HCT116 (cell line): Measurements from ENCODE around the gene ARRDC1. TPM values are rescaled to one million over a fixed set of nuclear protein-coding genes. Genes with fewer than 3 reads are reported as not detected.

Source experiments
- ATAC-seq: fragments of 200-7000 bp; cut with Tn5 transposase; 2 replicates; pipeline ENCODE4 v1.9.1; 2020; ENCODE audit warnings: mild to moderate bottlenecking, moderate library complexity
- BruUV-seq: library from RNA; stranded (reverse); fragments of 400-500 nt; replicated peaks from 2 replicates; lab custom pipeline; 2021; lab: Mats Ljungman, UMichigan
- CTCF ChIA-PET: fragments of 300-600 bp; sonication (Branson Sonifier 250); formaldehyde crosslinking; loops from one replicate; lab custom pipeline; 2021; ENCODE audit warnings: antibody characterized with exemption; lab: Charles Lee
- POLR2A ChIA-PET: fragments of 300-600, 350-600 bp; sonication (Branson Sonifier 250); formaldehyde crosslinking; loops from one replicate; lab custom pipeline; 2021; ENCODE audit warnings: antibody characterized with exemption; lab: Charles Lee
- RAD21 ChIA-PET, 2 experiments: fragments of 300-600 bp; sonication (Branson Sonifier 250); formaldehyde crosslinking; loops; one replicate each; lab custom pipeline; 2023; ENCODE audit warnings: low total read pairs in 2 of 2; ENCODE audit not compliant: uncharacterized antibody in 2 of 2, unreplicated experiment in 2 of 2, low non-redundant PET in 1 of 2; lab: Charles Lee
- DNase-seq: peaks from one replicate; pipeline ENCODE4 v3.0.0-alpha.2; 2010; ENCODE audit warnings: low read depth, low spot score
- H2AFZ ChIP-seq: fragments of 200-600 bp; shearing (Covaris generic), sonication (generic); 2 replicates; pipeline ENCODE4 v1.6.1; 2017; ENCODE audit warnings: low read depth, mixed run types, mixed read lengths, antibody characterized with exemption, low read length; ENCODE audit not compliant: poor library complexity, severe bottlenecking
- H3K27ac ChIP-seq: 2 replicates; pipeline ENCODE4 v1.5.1; 2012; ENCODE audit warnings: low read depth, low read length
- H3K27me3 ChIP-seq: fragments of 200-600 bp; sonication (generic); 2 replicates; pipeline ENCODE4 v1.6.1; 2016; ENCODE audit warnings: mixed run types, low read length, mixed read lengths; ENCODE audit not compliant: insufficient read depth
- H3K36me3 ChIP-seq, 2 experiments: fragments of 200-500 bp in 1 of 2; fragments of 200-600 bp in 1 of 2; sonication (Bioruptor generic) in 1 of 2; sonication (generic) in 1 of 2; 2 replicates each; pipeline versions ENCODE4 v1.5.1 to v1.6.1; 2014 to 2016; ENCODE audit warnings: low read length in 2 of 2, inconsistent platforms in 1 of 2, mixed read lengths in 1 of 2, mixed run types in 1 of 2; ENCODE audit not compliant: insufficient read depth in 2 of 2, control insufficient read depth in 1 of 2
- H3K4me1 ChIP-seq, 2 experiments: fragments of 200-600 bp in 1 of 2; sonication (generic) in 1 of 2; 2 replicates each; pipeline versions ENCODE4 v1.5.1 to v1.6.1; 2012 to 2017; ENCODE audit warnings: low read length in 2 of 2, inconsistent platforms in 1 of 2, mild to moderate bottlenecking in 1 of 2, mixed read lengths in 1 of 2, mixed run types in 1 of 2, moderate library complexity in 1 of 2; ENCODE audit not compliant: insufficient read depth in 2 of 2, control insufficient read depth in 1 of 2
- H3K4me2 ChIP-seq: fragments of 200-600 bp; sonication (generic); 2 replicates; pipeline ENCODE4 v1.6.1; 2017; ENCODE audit warnings: mixed run types, low read length, mixed read lengths
- H3K4me3 ChIP-seq, 2 experiments: fragments of 200-600 bp in 1 of 2; sonication (generic) in 1 of 2; replicated peaks in 1 of 2; 2 replicates each; pipeline ENCODE4 v1.5.1; 2011 to 2016; ENCODE audit warnings: low read length in 2 of 2, control low read depth in 1 of 2, low read depth in 1 of 2, mild to moderate bottlenecking in 1 of 2, mixed read lengths in 1 of 2, mixed run types in 1 of 2
- H3K79me2 ChIP-seq: fragments of 200-600 bp; sonication (generic); 2 replicates; pipeline ENCODE4 v1.6.1; 2017; ENCODE audit warnings: mild to moderate bottlenecking, mixed run types, low read length, moderate library complexity, mixed read lengths; ENCODE audit not compliant: insufficient read depth
- H3K9ac ChIP-seq: fragments of 200-600 bp; sonication (generic); 2 replicates; pipeline ENCODE4 v1.6.1; 2016; ENCODE audit warnings: low read length, mixed read lengths
- H3K9me2 ChIP-seq: fragments of 200-600 bp; sonication (generic), shearing (Covaris generic); 2 replicates; pipeline ENCODE4 v1.6.1; 2017; ENCODE audit warnings: mixed run types, mild to moderate bottlenecking, moderate library complexity; ENCODE audit not compliant: insufficient read depth
- H3K9me3 ChIP-seq, 2 experiments: fragments of 200-500 bp in 1 of 2; fragments of 200-600 bp in 1 of 2; sonication (Bioruptor generic) in 1 of 2; sonication (generic) in 1 of 2; 2 replicates each; pipeline ENCODE4 v1.6.1; 2014 to 2017; ENCODE audit warnings: low read length in 2 of 2, mixed read lengths in 2 of 2, inconsistent platforms in 1 of 2, low read depth in 1 of 2, mild to moderate bottlenecking in 1 of 2, mixed run types in 1 of 2, moderate library complexity in 1 of 2; ENCODE audit not compliant: control insufficient read depth in 1 of 2, insufficient read depth in 1 of 2
- H4K20me1 ChIP-seq: fragments of 200-600 bp; sonication (generic), shearing (Covaris generic); 2 replicates; pipeline ENCODE4 v1.6.1; 2017; ENCODE audit warnings: mixed run types, mild to moderate bottlenecking, moderate library complexity; ENCODE audit not compliant: insufficient read depth
- CTCF ChIP-seq, 3 experiments: fragments of 200-600 bp in 1 of 3; sonication (generic) in 1 of 3; IDR thresholded peaks in 2 of 3; conservative IDR thresholded peaks in 1 of 3; 2 replicates each; pipeline ENCODE4 v1.5.1; 2012 to 2017; ENCODE audit warnings: low read depth in 2 of 3, low read length in 2 of 3, antibody characterized with exemption in 1 of 3, borderline replicate concordance in 1 of 3, control low read depth in 1 of 3, mild to moderate bottlenecking in 1 of 3, mixed read lengths in 1 of 3, mixed run types in 1 of 3, moderate library complexity in 1 of 3; ENCODE audit not compliant: insufficient read depth in 1 of 3
- EZH2 ChIP-seq: fragments of 200-600 bp; sonication (generic); IDR thresholded peaks from 2 replicates; pipeline ENCODE4 v1.6.1; 2017; ENCODE audit warnings: antibody characterized with exemption, mixed run types
- RAD21 ChIP-seq: IDR thresholded peaks from 2 replicates; pipeline ENCODE4 v1.6.1; 2012; ENCODE audit warnings: low read depth, mild to moderate bottlenecking
- TCF7L2 ChIP-seq: IDR thresholded peaks from 2 replicates; pipeline ENCODE4 v1.7.0; 2011; ENCODE audit warnings: borderline replicate concordance, inconsistent platforms; ENCODE audit not compliant: insufficient read depth, insufficient read length; ENCODE audit errors: extremely low read depth
- ZNF274 ChIP-seq: fragments of 200-500 bp; sonication (Bioruptor generic); IDR thresholded peaks from 2 replicates; pipeline ENCODE4 v1.6.1; 2014; ENCODE audit warnings: mild to moderate bottlenecking, low read depth, low read length, inconsistent platforms
- intact Hi-C: fragments of 100-400 bp; cut with micrococcal nuclease; formaldehyde crosslinking; loops from 2 replicates; pipeline ENCODE4 v1.10.0; 2022
- total RNA-seq: library from RNA; stranded (reverse); gene quantifications from one replicate; pipeline ENCODE4 v1.2.1, GENCODE V29; 2021; ENCODE audit not compliant: unreplicated experiment

ARRDC1 gene
- total RNA-seq, 1 experiment from 2014 or later = 82.8 TPM

- Histone ChIP-seq H3K36me3 (no peaks in the 10 kb centered on the region), H3K9me3 (no peaks in the 10 kb centered on the region), H3K27ac (no peak overlapping the region), H4K20me1 (no peaks in the 10 kb centered on the region), H3K4me3 (no peak overlapping the region), H3K4me1 (peaks cover 12 to 37% of the 10 kb centered on the region in 2 experiments; a peak in 3 of 4 replicates), H3K27me3 (no peaks in the 10 kb centered on the region), H3K9ac (no peak overlapping the region), H2AFZ (no peak overlapping the region), H3K79me2 (peaks cover 19% of the 10 kb centered on the region; the same call in 1 of the 2 replicates), H3K9me2 (no peaks in the 10 kb centered on the region), H3K4me2 (no peak overlapping the region)
- no peak for DNase-seq
- TF ChIP-seq TCF7L2 (no peak), CTCF (IDR thresholded peaks at IDR 0.05 in 2 of 3, conservative IDR thresholded peaks at IDR 0.05 in 1 of 3; ENCODE audit: borderline replicate concordance in 1 of 3, insufficient read depth in 1 of 3, low read depth in 2 of 3, low read length in 2 of 3) (0 out of 6 replicates have a peak, but pooled peaks of 2 of the 3 experiments have one; percentile 13 to 14)
- ChIA-PET POLR2A (interaction anchor here (1.6 kb wide), 1 partner anchor 12 kb away, joined by 6 read pairs; the partner anchor contains the start of gene ZMYND19), CTCF (interaction anchor here (1.0 to 1.5 kb wide), 2 partner anchors 12 to 23 kb away, joined by 3 read pairs; no protein-coding TSS in a partner anchor), RAD21 (no interaction called here)
- intact Hi-C loops = no loop called here
- ATAC-seq = no peak
- no TSS peak for BruUV-seq
Observed at GRCh38 chr9:137602661-137603060, 2.8 kb upstream of the ARRDC1 start.

- Histone ChIP-seq H3K36me3 (no peaks in the 10 kb centered on the region), H3K27me3 (no peaks in the 10 kb centered on the region), H3K9me3 (no peaks in the 10 kb centered on the region), H3K4me1 (peaks cover 12 to 45% of the 10 kb centered on the region in 2 experiments; a peak in 3 of 4 replicates), H2AFZ (no peak overlapping the region), H4K20me1 (no peaks in the 10 kb centered on the region), H3K4me3 (no peak overlapping the region), H3K4me2 (peak overlapping the region; percentile 60; the same call in 1 of the 2 replicates), H3K27ac (no peak overlapping the region; the same call in 1 of the 2 replicates), H3K79me2 (peaks cover 28% of the 10 kb centered on the region; the same call in 1 of the 2 replicates), H3K9ac (no peak overlapping the region), H3K9me2 (no peaks in the 10 kb centered on the region)
- no TSS peak for BruUV-seq
- POLR2A ChIA-PET = interaction anchor here (1.6 kb wide), 1 partner anchor 13 kb away, joined by 6 read pairs; the partner anchor contains the start of gene ZMYND19
- no peak for DNase-seq
- no peak for TF ChIP-seq ZNF274
- no peak for TF ChIP-seq RAD21
- TF ChIP-seq EZH2 = no peak
- RAD21 ChIA-PET = no interaction called here
- no peak for ATAC-seq
- CTCF ChIA-PET = no interaction called here
- intact Hi-C loops = no loop called here
Observed at GRCh38 chr9:137603879-137604278, 1.6 kb upstream of the ARRDC1 start.
